GM18511 (cell line): ENCODE results near the gene MAST2.
"Not testable (repeated sequence)": the region's sequence is repeated elsewhere in the genome, so short reads cannot be mapped to it uniquely, and the experiment has no call there.

Source experiments
- ATAC-seq: cut with Tn5 transposase; IDR thresholded peaks from one replicate; pipeline ENCODE4 v1.9.1; 2021; ENCODE audit warnings: mild to moderate bottlenecking, moderate library complexity; ENCODE audit not compliant: unreplicated experiment

The MAST2 gene

GRCh38 chr1:45809761-45810160, 6.3 kb downstream of the MAST2 start:
- no peak for ATAC-seq

GRCh38 chr1:45814776-45815175, 11.4 kb downstream of the MAST2 start:
- no peak for ATAC-seq

GRCh38 chr1:45815667-45816458, 12.5 kb downstream of the MAST2 start:
- ATAC-seq, result no peak

GRCh38 chr1:45820173-45820572, 16.8 kb downstream of the MAST2 start:
- ATAC-seq, result no peak

GRCh38 chr1:45820788-45821187, 17.4 kb downstream of the MAST2 start:
- no peak for ATAC-seq

GRCh38 chr1:45822644-45823043, 19.2 kb downstream of the MAST2 start:
- ATAC-seq, result no peak

GRCh38 chr1:45824607-45825006, 21.2 kb downstream of the MAST2 start:
- ATAC-seq, result no peak

GRCh38 chr1:45827256-45827655, 23.8 kb downstream of the MAST2 start:
- no peak for ATAC-seq

- no peak for ATAC-seq
These were observed 25.4 kb downstream of the MAST2 start for GRCh38 chr1:45828841-45829240.

GRCh38 chr1:45833361-45833760, 29.9 kb downstream of the MAST2 start:
- ATAC-seq, result no peak

- no peak for ATAC-seq
These were observed 31.3 kb downstream of the MAST2 start for GRCh38 chr1:45834689-45835088.

GRCh38 chr1:45836451-45836850, 33.0 kb downstream of the MAST2 start:
- ATAC-seq, result no peak

- not testable (repeated sequence) for ATAC-seq
These were observed 33.4 kb downstream of the MAST2 start for GRCh38 chr1:45836861-45837260.

- not testable (repeated sequence) for ATAC-seq
These were observed 34.9 kb downstream of the MAST2 start for GRCh38 chr1:45838322-45838721.

- peak; percentile 67 for ATAC-seq
These were observed 37.3 kb downstream of the MAST2 start for GRCh38 chr1:45840704-45841103.

- no peak for ATAC-seq
These were observed 39.4 kb downstream of the MAST2 start for GRCh38 chr1:45842786-45843185.

GRCh38 chr1:45843474-45843905, 40.1 kb downstream of the MAST2 start:
- ATAC-seq, result no peak

- not testable (repeated sequence) for ATAC-seq
These were observed 40.6 kb downstream of the MAST2 start for GRCh38 chr1:45844000-45844399.

GRCh38 chr1:45846931-45847330, 43.5 kb downstream of the MAST2 start:
- ATAC-seq, result no peak

GRCh38 chr1:45848097-45848496, 44.7 kb downstream of the MAST2 start:
- ATAC-seq, result no peak

GRCh38 chr1:45848714-45849113, 45.3 kb downstream of the MAST2 start:
- no peak for ATAC-seq

- ATAC-seq, result no peak
These were observed 46.6 kb downstream of the MAST2 start for GRCh38 chr1:45850017-45850416.

GRCh38 chr1:45854724-45855123, 51.3 kb downstream of the MAST2 start:
- ATAC-seq, result no peak
